Hepatocyte (in vitro differentiated cells): ENCODE measurements around the gene PAOX.

ENCODE experiments used
- EZH2 ChIP-seq: fragments of 200-600 bp; sonication (generic); IDR thresholded peaks from 2 replicates; pipeline ENCODE4 v1.6.1; 2016; ENCODE audit warnings: antibody characterized with exemption, mild to moderate bottlenecking, borderline replicate concordance
- EZH2phosphoT487 ChIP-seq: fragments of 200-600 bp; sonication (generic); IDR thresholded peaks from one replicate; pipeline ENCODE4 v1.6.1; 2018; ENCODE audit warnings: antibody characterized with exemption, mild to moderate bottlenecking, low read depth, moderate library complexity; ENCODE audit not compliant: unreplicated experiment, severe bottlenecking
- TF ChIP-seq, protein P1 (sequence below): fragments of 200-600 bp; sonication (generic); IDR thresholded peaks from 2 replicates; pipeline ENCODE4 v1.5.1; 2016; ENCODE audit warnings: antibody characterized with exemption, mild to moderate bottlenecking; ENCODE audit not compliant: poor library complexity

DNA sequence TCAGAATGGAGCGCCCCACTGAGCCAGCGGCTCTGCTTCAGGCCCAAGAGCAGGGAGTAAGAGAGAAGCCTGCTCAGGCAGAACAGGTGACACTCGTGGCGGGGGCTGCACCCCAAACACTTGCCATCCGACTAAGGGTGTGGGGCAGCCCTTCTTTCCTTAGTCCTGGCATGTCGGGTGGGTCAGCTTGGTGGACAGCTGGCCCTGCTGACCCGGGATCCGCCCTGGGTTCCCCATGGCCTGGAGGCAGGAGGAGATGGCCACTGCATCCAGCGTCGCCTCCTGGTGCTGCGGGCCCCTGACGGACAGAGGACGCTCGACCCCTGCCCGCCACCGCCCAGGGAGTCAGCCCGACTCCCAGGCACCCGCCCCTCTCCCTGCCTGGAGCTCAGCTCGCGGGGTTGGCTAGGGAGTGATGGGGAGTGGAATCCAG is 1.2 kb upstream of the PAOX start:
- TF ChIP-seq, protein P1, sequence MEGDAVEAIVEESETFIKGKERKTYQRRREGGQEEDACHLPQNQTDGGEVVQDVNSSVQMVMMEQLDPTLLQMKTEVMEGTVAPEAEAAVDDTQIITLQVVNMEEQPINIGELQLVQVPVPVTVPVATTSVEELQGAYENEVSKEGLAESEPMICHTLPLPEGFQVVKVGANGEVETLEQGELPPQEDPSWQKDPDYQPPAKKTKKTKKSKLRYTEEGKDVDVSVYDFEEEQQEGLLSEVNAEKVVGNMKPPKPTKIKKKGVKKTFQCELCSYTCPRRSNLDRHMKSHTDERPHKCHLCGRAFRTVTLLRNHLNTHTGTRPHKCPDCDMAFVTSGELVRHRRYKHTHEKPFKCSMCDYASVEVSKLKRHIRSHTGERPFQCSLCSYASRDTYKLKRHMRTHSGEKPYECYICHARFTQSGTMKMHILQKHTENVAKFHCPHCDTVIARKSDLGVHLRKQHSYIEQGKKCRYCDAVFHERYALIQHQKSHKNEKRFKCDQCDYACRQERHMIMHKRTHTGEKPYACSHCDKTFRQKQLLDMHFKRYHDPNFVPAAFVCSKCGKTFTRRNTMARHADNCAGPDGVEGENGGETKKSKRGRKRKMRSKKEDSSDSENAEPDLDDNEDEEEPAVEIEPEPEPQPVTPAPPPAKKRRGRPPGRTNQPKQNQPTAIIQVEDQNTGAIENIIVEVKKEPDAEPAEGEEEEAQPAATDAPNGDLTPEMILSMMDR: no peak
- TF ChIP-seq EZH2 (no peak), EZH2phosphoT487 (no peak)
